GM19035 (cell line): Measurements from ENCODE around the gene ARFGAP3.
"Not testable (repeated sequence)": the region's sequence is repeated elsewhere in the genome, so short reads cannot be mapped to it uniquely, and the experiment has no call there.

Experiments
- ATAC-seq: cut with Tn5 transposase; IDR thresholded peaks from one replicate; pipeline ENCODE4 v1.9.1; 2021; ENCODE audit not compliant: unreplicated experiment

Gene ARFGAP3

GRCh38 chr22:42799061-42799460 is 58.0 kb downstream of the ARFGAP3 start:
- no peak for ATAC-seq

DNA sequence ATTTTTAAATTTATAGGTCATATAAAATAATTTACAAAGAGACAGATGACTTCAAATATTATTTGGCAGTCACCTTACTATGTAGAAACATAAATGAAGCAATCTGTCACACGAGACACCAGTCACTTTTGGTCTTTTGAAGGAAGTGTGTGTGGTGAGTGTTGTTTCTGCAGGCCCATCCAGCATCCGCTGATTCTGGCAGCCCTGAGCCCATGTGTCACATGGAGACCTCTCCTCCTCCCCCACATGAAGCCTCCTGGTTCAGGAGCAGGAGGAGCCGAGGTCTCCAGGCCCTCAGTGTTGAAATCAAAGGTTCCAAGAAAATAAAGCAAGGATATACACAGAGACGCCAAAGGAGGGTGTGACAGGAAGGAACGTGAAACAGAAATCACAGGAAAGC is 60.1 kb downstream of the ARFGAP3 start:
- ATAC-seq, result no peak

DNA sequence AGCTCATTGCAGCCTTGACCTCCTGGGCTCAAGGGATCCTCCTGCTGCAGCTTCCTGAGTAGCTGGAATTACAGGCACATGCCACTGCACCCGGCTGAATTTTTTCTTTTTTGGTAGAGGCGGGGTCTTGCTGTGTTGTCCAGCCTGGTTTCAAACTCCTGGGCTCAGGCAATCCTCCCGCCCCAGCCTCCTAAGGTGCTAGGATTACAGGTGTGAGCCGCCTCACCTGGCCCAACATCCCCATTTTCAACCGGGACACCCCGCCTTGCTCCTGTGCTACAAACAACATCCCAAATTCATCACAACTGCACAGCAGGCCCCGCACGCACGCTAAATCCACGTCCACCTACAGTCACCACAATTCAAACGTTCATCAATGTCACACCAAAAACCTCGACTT is 61.0 kb downstream of the ARFGAP3 start:
- ATAC-seq, result no peak

GRCh38 chr22:42794551-42795510 is 62.2 kb downstream of the ARFGAP3 start:
- ATAC-seq, result no peak

GRCh38 chr22:42793848-42794405 is 63.1 kb downstream of the ARFGAP3 start:
- no peak for ATAC-seq

GRCh38 chr22:42792909-42793847 is 63.9 kb downstream of the ARFGAP3 start:
- ATAC-seq, result no peak

- ATAC-seq, result no peak
These were observed 64.6 kb downstream of the ARFGAP3 start for GRCh38 chr22:42792453-42792908.

- no peak for ATAC-seq
These were observed 65.2 kb downstream of the ARFGAP3 start for GRCh38 chr22:42791721-42792452.

- ATAC-seq, result no peak
These were observed 68.6 kb downstream of the ARFGAP3 start for GRCh38 chr22:42788466-42788865.

DNA sequence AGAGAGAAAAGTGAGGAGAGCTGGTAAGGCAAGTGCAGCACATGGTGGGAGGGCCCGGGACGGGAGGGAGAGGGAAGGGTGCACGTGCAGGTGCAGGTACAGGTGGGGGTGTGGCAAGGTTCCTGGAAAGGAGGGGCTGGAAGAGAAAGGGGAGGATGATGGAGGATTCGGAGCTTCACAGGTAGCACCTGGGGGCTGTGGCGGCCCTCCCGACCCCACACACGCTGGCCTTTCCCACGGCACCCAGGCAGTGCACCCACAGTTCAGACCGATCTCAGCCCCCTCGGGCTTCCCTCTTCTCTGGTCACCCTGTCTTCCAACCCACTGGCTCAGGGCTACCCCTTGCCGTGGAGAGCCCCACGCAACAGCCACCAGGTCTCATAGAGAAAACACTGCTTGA is 69.1 kb downstream of the ARFGAP3 start:
- no peak for ATAC-seq

GRCh38 chr22:42787357-42787736 is 69.7 kb downstream of the ARFGAP3 start:
- ATAC-seq, result no peak

- ATAC-seq, result no peak
These were observed 70.3 kb downstream of the ARFGAP3 start for GRCh38 chr22:42786606-42787356.

DNA sequence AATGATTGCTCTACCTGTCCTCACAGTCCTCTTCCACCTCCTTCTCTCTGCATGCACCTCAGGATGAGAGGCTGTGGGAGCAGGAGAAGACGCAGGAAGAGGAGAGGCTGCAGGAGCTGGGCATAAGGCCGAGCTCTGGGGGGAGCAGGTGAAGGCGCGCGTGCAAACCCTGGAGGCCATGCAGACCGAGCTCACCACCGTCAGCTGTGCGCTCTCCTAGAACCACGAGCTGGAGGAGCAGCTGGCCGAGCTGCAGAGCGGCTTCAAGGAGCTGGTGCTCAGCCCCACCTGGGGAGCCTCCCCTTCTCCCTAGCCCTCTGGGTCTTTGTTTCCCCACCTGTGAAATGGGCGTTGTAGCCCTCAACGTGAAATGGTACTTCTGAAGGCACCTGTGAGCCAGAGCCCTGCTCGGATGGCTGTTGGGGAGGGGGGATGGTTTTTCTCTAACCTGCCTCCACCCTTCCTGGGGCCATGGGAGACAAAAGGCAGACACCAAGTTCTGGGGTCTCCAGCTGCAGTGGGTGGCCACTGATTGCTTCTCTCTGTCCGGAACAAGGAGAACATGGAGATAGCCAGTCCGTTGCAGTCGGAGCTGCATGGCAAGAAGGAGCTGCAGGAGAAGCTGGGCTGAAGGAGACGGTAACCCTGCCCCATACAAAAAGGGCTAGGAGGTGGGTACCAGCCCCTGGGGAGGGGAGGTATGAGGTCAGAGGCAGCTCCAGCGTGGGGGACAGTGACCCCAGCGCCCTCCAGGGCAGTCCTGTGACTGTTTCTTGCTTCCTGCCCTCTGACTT is 71.2 kb downstream of the ARFGAP3 start:
- ATAC-seq, result no peak

- not testable (repeated sequence) for ATAC-seq
These were observed 74.8 kb downstream of the ARFGAP3 start for GRCh38 chr22:42782306-42782705.

- no peak for ATAC-seq
These were observed 77.0 kb downstream of the ARFGAP3 start for GRCh38 chr22:42780070-42780540.

- no peak for ATAC-seq
These were observed 79.9 kb downstream of the ARFGAP3 start for GRCh38 chr22:42777126-42777525.

- no peak for ATAC-seq
These were observed 83.9 kb downstream of the ARFGAP3 start for GRCh38 chr22:42773167-42773566.

GRCh38 chr22:42772647-42773046 is 84.4 kb downstream of the ARFGAP3 start:
- ATAC-seq, result no peak
